ENCODE data around the gene CALML6.
A peak's percentile ranks its signal among the peaks of the same experiment; 100 is the strongest.

CALML6 gene

GRCh38 chr1:1877865-1878436 is 37.1 kb upstream of the CALML6 start:
- Histone ChIP-seq H3K23ac (ENCODE audit: low read length) (no peak overlapping the region), H3K4ac (ENCODE audit: low read depth, low read length) (peak overlapping the region; percentile 93), H3K9ac (ENCODE audit: low read length) (no peak overlapping the region), H3K9me3 (ENCODE audit: insufficient read depth, low read depth, low read length) (no peaks in the 10 kb centered on the region), H3K4me1 (ENCODE audit: control insufficient read depth in 1 of 2, insufficient read depth in 2 of 2, low read length in 2 of 2) (peaks cover 0 to 9% of the 10 kb centered on the region in 2 experiments), H3K79me1 (ENCODE audit: low read length) (no peaks in the 10 kb centered on the region), H2AK5ac (ENCODE audit: low read length) (no peak overlapping the region), H3K4me3 (ENCODE audit: low read depth, low read length) (no peak overlapping the region), H2BK5ac (ENCODE audit: low read depth, low read length, poor library complexity) (no peak overlapping the region), H3K14ac (ENCODE audit: low read length) (no peak overlapping the region), H4K8ac (ENCODE audit: low read depth, low read length) (no peak overlapping the region), H2BK120ac (ENCODE audit: insufficient read depth, low read length, poor library complexity) (no peak overlapping the region), H3K18ac (ENCODE audit: low read length) (no peak overlapping the region), H2BK12ac (ENCODE audit: low read length) (no peak overlapping the region), H3K79me2 (ENCODE audit: control insufficient read depth, insufficient read depth, low read length, poor library complexity) (peaks cover 72% of the 10 kb centered on the region), H3K27me3 (ENCODE audit: insufficient read depth, low read length) (no peaks in the 10 kb centered on the region), H3K36me3 (ENCODE audit: control insufficient read depth in 1 of 2, insufficient read depth in 2 of 2, low read length in 2 of 2) (peaks cover 35 to 41% of the 10 kb centered on the region in 2 experiments), H3K4me2 (ENCODE audit: low read length) (no peak overlapping the region), H4K12ac (ENCODE audit: low read depth, low read length) (no peak overlapping the region), H3K27ac (ENCODE audit: low read depth, low read length) (no peak overlapping the region), H4K91ac (ENCODE audit: low read depth, low read length) (no peak overlapping the region), H2AFZ (ENCODE audit: insufficient read depth, low read length, poor library complexity) (no peak overlapping the region)
- no CpG with 5 or more reads among the region's 5 CpGs for WGBS (ENCODE audit: extremely low coverage, insufficient coverage, insufficient read length)
- DNase-seq, result no peak

- no peak overlapping the region for H2BK120ac ChIP-seq (ENCODE audit: insufficient read depth, low read length, poor library complexity)
- no peak overlapping the region for H3K4me3 ChIP-seq (ENCODE audit: low read depth, low read length)
- H3K9me3 ChIP-seq (ENCODE audit: insufficient read depth, low read depth, low read length), result no peaks in the 10 kb centered on the region
- H3K4me2 ChIP-seq (ENCODE audit: low read length), result no peak overlapping the region
- DNase-seq, result no peak
- no peak overlapping the region for H3K14ac ChIP-seq (ENCODE audit: low read length)
- H2AK5ac ChIP-seq (ENCODE audit: low read length), result no peak overlapping the region
- H4K12ac ChIP-seq (ENCODE audit: low read depth, low read length), result no peak overlapping the region
- no peak overlapping the region for H2BK12ac ChIP-seq (ENCODE audit: low read length)
- no peak overlapping the region for H3K9ac ChIP-seq (ENCODE audit: low read length)
- H3K79me1 ChIP-seq (ENCODE audit: low read length), result no peaks in the 10 kb centered on the region
- no peaks in the 10 kb centered on the region for H3K27me3 ChIP-seq (ENCODE audit: insufficient read depth, low read length)
- H4K8ac ChIP-seq (ENCODE audit: low read depth, low read length), result no peak overlapping the region
- peaks cover 19 to 29% of the 10 kb centered on the region in 2 experiments for H3K36me3 ChIP-seq (ENCODE audit: control insufficient read depth in 1 of 2, insufficient read depth in 2 of 2, low read length in 2 of 2)
- H2AFZ ChIP-seq (ENCODE audit: insufficient read depth, low read length, poor library complexity), result no peak overlapping the region
- H3K4ac ChIP-seq (ENCODE audit: low read depth, low read length), result peak overlapping the region; percentile 97
- H3K4me1 ChIP-seq (ENCODE audit: control insufficient read depth in 1 of 2, insufficient read depth in 2 of 2, low read length in 2 of 2), result peaks cover 3 to 9% of the 10 kb centered on the region in 2 experiments
- no CpG with 5 or more reads among the region's 5 CpGs for WGBS (ENCODE audit: extremely low coverage, insufficient coverage, insufficient read length)
- H3K79me2 ChIP-seq (ENCODE audit: control insufficient read depth, insufficient read depth, low read length, poor library complexity), result peaks cover 61% of the 10 kb centered on the region
- no peak overlapping the region for H3K27ac ChIP-seq (ENCODE audit: low read depth, low read length)
- H4K91ac ChIP-seq (ENCODE audit: low read depth, low read length), result no peak overlapping the region
- no peak overlapping the region for H2BK5ac ChIP-seq (ENCODE audit: low read depth, low read length, poor library complexity)
- no peak overlapping the region for H3K18ac ChIP-seq (ENCODE audit: low read length)
- no peak overlapping the region for H3K23ac ChIP-seq (ENCODE audit: low read length)
Observed at GRCh38 chr1:1879942-1880341, 35.1 kb upstream of the CALML6 start.

- WGBS (ENCODE audit: extremely low coverage, insufficient coverage, insufficient read length), result no CpG with 5 or more reads among the region's 13 CpGs
- Histone ChIP-seq H4K8ac (ENCODE audit: low read depth, low read length) (no peak overlapping the region), H3K27me3 (ENCODE audit: insufficient read depth, low read length) (no peaks in the 10 kb centered on the region), H3K4me3 (ENCODE audit: low read depth, low read length) (no peak overlapping the region), H3K14ac (ENCODE audit: low read length) (no peak overlapping the region), H3K23ac (ENCODE audit: low read length) (no peak overlapping the region), H3K36me3 (ENCODE audit: control insufficient read depth in 1 of 2, insufficient read depth in 2 of 2, low read length in 2 of 2) (peaks cover 14 to 22% of the 10 kb centered on the region in 2 experiments), H3K4me1 (ENCODE audit: control insufficient read depth in 1 of 2, insufficient read depth in 2 of 2, low read length in 2 of 2) (peaks cover 3 to 9% of the 10 kb centered on the region in 2 experiments), H4K91ac (ENCODE audit: low read depth, low read length) (no peak overlapping the region), H3K79me1 (ENCODE audit: low read length) (no peaks in the 10 kb centered on the region), H3K4me2 (ENCODE audit: low read length) (no peak overlapping the region), H3K27ac (ENCODE audit: low read depth, low read length) (no peak overlapping the region), H2AK5ac (ENCODE audit: low read length) (no peak overlapping the region), H2AFZ (ENCODE audit: insufficient read depth, low read length, poor library complexity) (no peak overlapping the region), H3K9me3 (ENCODE audit: insufficient read depth, low read depth, low read length) (no peaks in the 10 kb centered on the region), H2BK120ac (ENCODE audit: insufficient read depth, low read length, poor library complexity) (no peak overlapping the region), H3K79me2 (ENCODE audit: control insufficient read depth, insufficient read depth, low read length, poor library complexity) (peaks cover 54% of the 10 kb centered on the region), H2BK5ac (ENCODE audit: low read depth, low read length, poor library complexity) (no peak overlapping the region), H3K4ac (ENCODE audit: low read depth, low read length) (peak overlapping the region; percentile 71), H3K18ac (ENCODE audit: low read length) (no peak overlapping the region), H3K9ac (ENCODE audit: low read length) (no peak overlapping the region), H2BK12ac (ENCODE audit: low read length) (no peak overlapping the region), H4K12ac (ENCODE audit: low read depth, low read length) (no peak overlapping the region)
- DNase-seq, result no peak
Observed at GRCh38 chr1:1880617-1881312, 34.3 kb upstream of the CALML6 start.

- no peak overlapping the region for H2BK120ac ChIP-seq (ENCODE audit: insufficient read depth, low read length, poor library complexity)
- no peak overlapping the region for H4K91ac ChIP-seq (ENCODE audit: low read depth, low read length)
- H2AFZ ChIP-seq (ENCODE audit: insufficient read depth, low read length, poor library complexity), result no peak overlapping the region
- no peak overlapping the region for H3K23ac ChIP-seq (ENCODE audit: low read length)
- H3K4me3 ChIP-seq (ENCODE audit: low read depth, low read length), result no peak overlapping the region
- H3K27ac ChIP-seq (ENCODE audit: low read depth, low read length), result no peak overlapping the region
- no peaks in the 10 kb centered on the region for H3K79me1 ChIP-seq (ENCODE audit: low read length)
- H2BK12ac ChIP-seq (ENCODE audit: low read length), result no peak overlapping the region
- peaks cover 3 to 7% of the 10 kb centered on the region in 2 experiments for H3K4me1 ChIP-seq (ENCODE audit: control insufficient read depth in 1 of 2, insufficient read depth in 2 of 2, low read length in 2 of 2)
- no peaks in the 10 kb centered on the region for H3K9me3 ChIP-seq (ENCODE audit: insufficient read depth, low read depth, low read length)
- H2AK5ac ChIP-seq (ENCODE audit: low read length), result no peak overlapping the region
- no peak overlapping the region for H3K4me2 ChIP-seq (ENCODE audit: low read length)
- peaks cover 52% of the 10 kb centered on the region for H3K79me2 ChIP-seq (ENCODE audit: control insufficient read depth, insufficient read depth, low read length, poor library complexity)
- no CpG with 5 or more reads among the region's 6 CpGs for WGBS (ENCODE audit: extremely low coverage, insufficient coverage, insufficient read length)
- DNase-seq, result no peak
- peak overlapping the region; percentile 71 for H3K4ac ChIP-seq (ENCODE audit: low read depth, low read length)
- H3K14ac ChIP-seq (ENCODE audit: low read length), result no peak overlapping the region
- no peak overlapping the region for H4K12ac ChIP-seq (ENCODE audit: low read depth, low read length)
- no peak overlapping the region for H4K8ac ChIP-seq (ENCODE audit: low read depth, low read length)
- no peak overlapping the region for H2BK5ac ChIP-seq (ENCODE audit: low read depth, low read length, poor library complexity)
- no peak overlapping the region for H3K9ac ChIP-seq (ENCODE audit: low read length)
- no peaks in the 10 kb centered on the region for H3K27me3 ChIP-seq (ENCODE audit: insufficient read depth, low read length)
- H3K36me3 ChIP-seq (ENCODE audit: control insufficient read depth in 1 of 2, insufficient read depth in 2 of 2, low read length in 2 of 2), result peaks cover 8 to 13% of the 10 kb centered on the region in 2 experiments
- no peak overlapping the region for H3K18ac ChIP-seq (ENCODE audit: low read length)
Observed at GRCh38 chr1:1881727-1882126, 33.3 kb upstream of the CALML6 start.

Measured in trophoblast cell (in vitro differentiated cells and primary cell).